GM19023 (cell line): ENCODE measurements around the gene POLR1G.

ENCODE experiments used
- ATAC-seq: cut with Tn5 transposase; IDR thresholded peaks from one replicate; pipeline ENCODE4 v1.9.1; 2021; ENCODE audit warnings: mild to moderate bottlenecking, moderate library complexity; ENCODE audit not compliant: unreplicated experiment

POLR1G gene

GRCh38 chr19:45443462-45444317 is 37.2 kb downstream of the POLR1G start:
- no peak for ATAC-seq

GRCh38 chr19:45444318-45445041 is 38.0 kb downstream of the POLR1G start:
- ATAC-seq = peak; percentile 49

GRCh38 chr19:45445139-45445538 is 38.7 kb downstream of the POLR1G start:
- ATAC-seq = no peak

GRCh38 chr19:45446295-45446694 is 39.9 kb downstream of the POLR1G start:
- no peak for ATAC-seq

GRCh38 chr19:45446944-45447343 is 40.5 kb downstream of the POLR1G start:
- no peak for ATAC-seq

- ATAC-seq = no peak
These were observed 41.9 kb downstream of the POLR1G start for GRCh38 chr19:45448425-45448756.

- no peak for ATAC-seq
These were observed 42.4 kb downstream of the POLR1G start for GRCh38 chr19:45448887-45449299.

- ATAC-seq = no peak
These were observed 43.5 kb downstream of the POLR1G start for GRCh38 chr19:45450012-45450333.

- peak; percentile 3 for ATAC-seq
These were observed 44.8 kb downstream of the POLR1G start for GRCh38 chr19:45451131-45451849.

- no peak for ATAC-seq
These were observed 45.5 kb downstream of the POLR1G start for GRCh38 chr19:45451850-45452387.

GRCh38 chr19:45455707-45456499 is 49.5 kb downstream of the POLR1G start:
- ATAC-seq = no peak

GRCh38 chr19:45456500-45456815 is 50.0 kb downstream of the POLR1G start:
- ATAC-seq = no peak

GRCh38 chr19:45457776-45458175 is 51.3 kb downstream of the POLR1G start:
- no peak for ATAC-seq
